GM21723 (cell line): ENCODE data around the gene ANKFY1.

Experiments
- ATAC-seq: cut with Tn5 transposase; IDR thresholded peaks from one replicate; pipeline ENCODE4 v1.9.1; 2021; ENCODE audit warnings: mild to moderate bottlenecking, moderate library complexity; ENCODE audit not compliant: unreplicated experiment

ANKFY1 gene

DNA sequence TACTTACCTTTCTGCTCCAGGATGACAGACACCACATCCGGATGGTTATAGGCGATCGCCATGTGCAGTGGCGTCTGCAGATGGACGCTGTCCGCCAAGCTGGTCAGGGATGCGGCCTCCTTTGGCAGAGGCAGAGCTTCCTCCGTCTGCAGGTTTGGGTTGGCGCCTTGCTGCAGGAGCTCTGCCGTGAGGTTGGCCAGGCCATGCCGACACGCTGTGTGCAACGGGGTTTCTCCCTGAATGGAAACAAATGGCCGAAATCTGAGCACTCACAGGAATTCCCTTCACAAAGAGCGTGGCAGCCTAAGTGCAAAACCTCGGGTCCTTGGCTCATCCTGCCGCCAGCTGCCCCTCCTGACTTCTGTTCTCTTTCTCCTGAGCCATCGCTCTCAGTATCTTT, 79.0 kb downstream of the ANKFY1 start:
- ATAC-seq: no peak

DNA sequence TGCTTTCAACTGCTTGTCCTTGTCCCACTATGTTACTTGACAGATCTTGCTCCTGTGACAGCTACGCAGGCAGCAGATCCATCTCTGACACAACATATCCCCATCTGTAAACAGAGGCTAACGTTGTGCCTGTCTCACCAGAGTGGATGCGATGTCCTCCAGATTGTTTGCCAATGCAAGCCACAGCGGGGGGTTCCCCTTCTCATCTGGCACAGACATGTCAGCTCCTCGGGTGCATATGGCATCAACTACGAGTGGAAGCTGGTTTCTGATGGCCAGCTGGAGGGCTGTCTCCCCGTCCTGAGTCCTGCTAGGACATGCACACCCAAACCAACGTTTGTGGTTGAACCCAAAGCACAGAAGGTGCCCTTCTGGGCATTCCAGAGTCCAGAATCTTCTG, 81.7 kb downstream of the ANKFY1 start:
- ATAC-seq: no peak

DNA sequence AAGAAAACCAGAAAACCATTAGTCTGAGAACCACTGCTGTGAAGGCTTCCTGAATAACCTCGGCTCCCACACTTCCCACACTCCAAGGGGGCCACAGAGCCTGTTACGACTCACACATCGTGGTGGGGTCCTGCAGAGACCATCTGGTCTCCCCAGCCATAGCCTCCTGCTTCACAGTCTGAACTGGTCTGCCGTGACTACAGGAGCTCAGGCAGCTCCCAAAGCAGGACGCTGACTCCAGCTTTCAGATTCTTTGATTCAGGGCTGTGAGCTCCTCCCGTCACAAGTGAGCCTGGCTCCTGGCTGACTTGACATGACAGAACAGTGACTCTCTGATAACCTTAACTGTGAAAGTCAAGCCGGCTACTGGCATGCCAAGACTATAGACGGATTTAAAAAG, 83.0 kb downstream of the ANKFY1 start:
- no peak for ATAC-seq

DNA sequence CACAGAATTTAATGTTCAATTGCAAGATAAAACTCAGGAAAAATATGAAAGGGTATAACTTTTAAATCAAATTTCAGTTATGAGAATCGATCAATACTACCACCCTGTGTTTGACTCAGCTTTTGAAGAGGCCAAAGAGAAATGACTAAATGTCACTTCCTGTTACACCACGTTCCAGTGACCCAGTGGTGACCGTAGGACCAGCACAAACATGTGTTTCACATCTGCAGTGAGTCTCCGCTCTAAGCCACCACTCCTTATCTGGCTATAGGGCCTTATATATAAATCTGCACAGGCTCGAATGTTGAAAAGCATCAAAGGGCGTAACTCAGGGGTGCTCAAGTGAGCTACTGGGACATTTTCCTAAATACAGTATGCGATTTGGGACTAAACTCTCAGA, 84.7 kb downstream of the ANKFY1 start:
- ATAC-seq: no peak

DNA sequence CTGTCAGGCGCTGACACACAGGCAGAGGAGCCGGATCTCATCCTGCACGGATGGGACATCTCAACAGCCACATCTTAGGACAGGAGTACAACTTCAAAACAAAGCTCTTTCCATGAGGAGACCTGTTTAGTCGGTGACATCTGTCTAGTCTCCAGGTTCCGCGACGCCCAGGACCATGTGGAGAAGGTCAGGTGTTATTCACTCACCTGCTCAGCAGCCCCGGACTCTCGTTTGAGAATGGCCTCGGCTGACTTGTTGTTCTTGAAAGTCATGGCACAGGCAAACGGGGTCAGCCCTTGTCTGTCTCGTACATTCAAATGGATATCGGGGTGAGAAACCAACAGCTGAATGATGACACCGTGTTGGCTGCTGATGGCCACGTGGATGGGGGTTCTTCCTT, 85.1 kb downstream of the ANKFY1 start:
- ATAC-seq: no peak

DNA sequence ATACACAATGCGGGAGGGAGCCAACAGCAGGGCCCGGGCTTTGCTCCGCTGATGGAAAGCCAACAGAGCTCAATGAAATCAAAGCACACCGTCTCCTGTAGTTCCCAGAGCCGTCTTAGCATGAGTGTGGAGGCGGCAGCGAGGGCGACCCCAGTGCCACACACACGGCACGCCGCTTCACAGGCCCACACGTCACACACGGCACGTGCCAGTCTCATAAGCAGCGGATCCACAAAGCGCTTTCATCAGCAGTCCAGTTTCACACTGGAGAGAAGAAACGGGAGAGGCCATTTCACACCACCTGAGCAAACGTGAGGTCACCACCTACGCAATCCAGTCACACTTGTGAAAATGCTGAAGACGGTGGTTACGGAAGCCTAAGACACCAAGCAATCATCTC, 86.0 kb downstream of the ANKFY1 start:
- ATAC-seq: no peak

DNA sequence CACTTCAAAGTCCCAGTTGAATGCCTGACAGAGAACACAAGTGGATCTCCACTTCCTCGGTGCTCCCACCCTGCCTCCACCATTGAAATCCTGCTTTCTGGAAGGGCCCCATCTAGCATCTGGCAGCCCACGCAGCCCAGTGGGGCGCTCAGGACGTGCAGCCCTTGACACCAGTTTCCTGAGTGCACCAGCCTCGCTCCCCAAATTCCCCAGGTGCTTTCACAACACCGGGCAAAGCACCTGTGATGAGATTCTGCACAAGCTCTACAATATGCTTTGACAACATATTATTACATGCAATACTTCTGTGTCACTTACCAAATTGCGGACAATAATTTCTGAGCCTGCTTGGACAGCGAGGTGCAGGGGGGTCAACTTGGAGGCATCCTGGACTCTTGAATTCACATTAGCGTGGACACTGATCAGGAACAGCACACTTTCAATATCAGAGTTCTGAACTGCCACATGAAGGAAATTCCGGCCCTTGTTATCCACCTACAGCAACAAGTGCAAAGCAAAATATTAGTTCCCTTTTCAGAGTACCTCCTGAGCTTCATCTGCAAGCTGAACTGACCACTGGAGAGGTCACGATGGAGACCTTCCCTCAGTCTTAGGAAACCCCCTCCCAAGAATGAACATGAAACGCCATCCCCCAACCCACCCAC, 86.8 kb downstream of the ANKFY1 start:
- no peak for ATAC-seq

DNA sequence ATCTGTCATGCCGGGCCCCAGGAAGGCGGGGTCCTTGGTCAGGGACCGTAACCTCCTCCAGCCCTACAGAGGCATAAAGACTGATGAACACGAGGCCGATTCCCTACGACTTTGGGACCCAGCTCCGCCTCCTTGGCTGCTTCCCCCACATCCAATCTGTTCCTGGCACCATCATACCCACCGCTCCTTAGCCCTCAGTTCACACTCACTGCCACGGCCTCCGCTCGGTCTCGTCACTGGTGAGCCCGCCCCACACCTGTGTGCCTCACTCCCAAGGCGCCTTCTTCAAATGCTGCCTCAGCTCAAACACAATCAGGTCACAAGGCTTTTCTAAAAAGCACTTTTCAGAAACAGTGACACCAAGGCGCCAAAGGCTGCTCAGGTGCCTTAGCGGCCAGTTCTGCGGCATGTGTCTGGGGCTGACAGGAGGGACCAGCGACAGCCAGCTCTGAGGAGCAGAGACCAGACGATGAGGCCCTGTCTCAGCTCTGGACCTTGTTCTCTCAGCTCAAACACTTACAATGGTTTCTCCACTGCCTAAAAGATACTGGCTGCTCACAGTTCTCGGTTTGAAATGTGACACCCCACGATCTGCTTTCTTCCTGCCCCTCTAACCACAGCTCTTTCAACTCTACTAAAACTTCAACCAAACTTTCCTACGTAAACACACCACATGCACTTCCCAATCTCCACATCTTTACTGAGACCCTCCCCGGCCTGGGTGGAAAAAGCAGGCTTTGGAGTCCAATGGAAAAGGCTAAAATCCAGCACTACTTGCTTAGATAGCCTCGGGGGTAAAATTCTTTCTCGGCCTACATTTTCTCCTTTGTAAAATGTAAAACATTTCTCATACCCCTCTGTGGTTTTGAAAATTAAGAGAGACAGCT, 87.6 kb downstream of the ANKFY1 start:
- ATAC-seq: no peak

DNA sequence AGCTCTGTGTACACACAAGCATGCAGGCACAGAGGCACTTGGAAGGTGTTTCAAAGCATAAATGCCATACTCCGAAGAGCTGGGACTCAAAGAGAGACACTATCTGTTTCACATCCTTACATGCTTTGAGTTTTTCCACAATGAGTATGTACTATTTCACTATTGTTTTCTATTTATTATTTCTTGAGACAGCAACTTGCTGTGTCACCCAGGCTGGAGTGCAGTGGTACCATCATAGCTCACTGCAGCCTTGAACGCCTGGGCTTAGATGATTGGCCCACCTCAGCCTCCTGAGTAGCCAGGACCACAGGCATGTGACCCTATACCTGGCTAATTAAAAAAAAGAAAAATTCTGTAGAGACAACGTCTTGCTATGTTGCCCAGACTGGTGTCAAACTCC, 89.2 kb downstream of the ANKFY1 start:
- no peak for ATAC-seq

DNA sequence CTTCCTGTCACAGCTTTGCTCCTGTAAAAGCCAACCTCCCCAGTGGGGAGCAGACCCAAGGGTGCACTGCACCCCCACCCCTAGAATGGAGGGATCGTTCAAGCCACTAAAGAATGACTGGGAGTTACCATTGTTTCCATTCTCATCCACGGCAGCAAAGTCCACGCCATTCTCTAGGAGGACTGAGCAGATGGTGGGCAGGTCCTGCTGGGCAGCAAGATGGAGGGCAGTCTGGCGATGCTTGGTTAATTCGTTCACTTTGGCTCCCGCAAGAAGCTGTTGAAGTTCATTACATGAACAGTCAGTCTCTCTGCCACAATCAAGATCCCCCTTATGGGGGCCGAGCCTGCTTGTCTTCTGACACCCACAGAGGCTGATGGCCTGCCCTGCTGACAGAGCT, 90.0 kb downstream of the ANKFY1 start:
- no peak for ATAC-seq

DNA sequence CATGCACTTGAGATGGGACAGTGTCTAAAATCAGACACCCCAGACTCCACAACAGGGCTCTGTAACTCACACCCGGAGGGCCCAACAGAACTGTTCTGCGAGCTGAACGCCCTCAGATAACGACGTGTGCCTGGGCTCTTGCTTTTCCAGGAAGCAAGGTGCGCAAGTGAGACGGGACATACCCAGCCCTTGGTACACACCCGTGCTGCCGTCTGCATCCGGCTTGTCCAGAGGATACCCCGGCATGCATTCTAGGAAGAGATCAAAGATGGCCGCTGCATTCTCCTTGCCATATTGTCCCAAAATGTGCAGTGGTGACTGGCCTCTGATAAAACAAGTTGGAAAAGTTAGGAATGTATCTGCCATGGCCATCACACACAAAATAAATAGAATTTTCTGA, 91.4 kb downstream of the ANKFY1 start:
- no peak for ATAC-seq

DNA sequence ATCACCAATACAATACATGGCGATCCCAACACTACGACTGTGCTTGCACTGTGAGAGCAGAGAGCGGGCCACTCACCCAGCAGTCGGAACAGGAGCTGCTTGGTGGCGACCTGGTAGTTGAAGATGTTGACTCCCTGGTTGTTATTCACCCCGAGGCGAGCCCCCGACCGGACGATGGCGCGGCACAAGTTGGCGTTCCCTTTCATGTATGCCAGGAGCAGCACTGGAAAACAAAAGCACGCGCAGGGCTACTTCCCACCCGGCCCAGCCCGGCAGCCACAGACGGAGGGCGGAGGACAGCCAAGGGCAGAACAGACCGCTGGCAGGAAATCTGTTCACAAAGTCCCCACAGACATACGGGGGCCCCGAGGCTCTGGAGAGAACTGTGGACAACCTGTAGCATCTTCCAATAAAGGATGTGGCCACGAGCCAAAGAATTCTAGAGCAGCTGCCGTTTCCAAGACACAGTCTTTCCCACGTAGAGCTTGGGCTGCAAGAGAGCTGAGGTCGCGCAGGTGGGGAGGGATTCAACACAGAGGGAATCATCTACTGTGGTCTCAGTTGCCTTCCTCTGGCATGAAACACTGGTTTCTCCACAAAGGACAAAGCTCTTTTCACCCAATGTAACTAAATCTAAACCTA, 93.0 kb downstream of the ANKFY1 start:
- ATAC-seq: no peak

DNA sequence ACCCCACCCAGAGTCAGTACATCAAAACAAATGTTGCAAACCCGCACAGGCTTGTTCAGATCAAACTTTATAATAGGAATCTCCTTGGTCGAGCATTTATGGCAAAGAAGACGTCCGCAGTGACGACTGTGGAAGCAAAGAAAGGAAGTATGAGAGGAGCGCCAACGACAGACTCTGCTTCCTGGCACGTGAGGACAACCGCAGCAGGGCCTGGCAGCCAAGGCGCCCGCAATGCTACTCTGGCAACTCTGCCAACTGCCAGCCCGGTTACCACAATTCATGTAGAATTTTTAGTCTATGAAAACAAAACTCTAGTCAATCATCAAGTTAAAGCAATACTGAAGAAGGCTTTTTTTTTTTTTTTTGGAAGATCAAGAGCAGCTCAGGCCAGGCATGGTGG, 96.0 kb downstream of the ANKFY1 start:
- ATAC-seq: no peak

DNA sequence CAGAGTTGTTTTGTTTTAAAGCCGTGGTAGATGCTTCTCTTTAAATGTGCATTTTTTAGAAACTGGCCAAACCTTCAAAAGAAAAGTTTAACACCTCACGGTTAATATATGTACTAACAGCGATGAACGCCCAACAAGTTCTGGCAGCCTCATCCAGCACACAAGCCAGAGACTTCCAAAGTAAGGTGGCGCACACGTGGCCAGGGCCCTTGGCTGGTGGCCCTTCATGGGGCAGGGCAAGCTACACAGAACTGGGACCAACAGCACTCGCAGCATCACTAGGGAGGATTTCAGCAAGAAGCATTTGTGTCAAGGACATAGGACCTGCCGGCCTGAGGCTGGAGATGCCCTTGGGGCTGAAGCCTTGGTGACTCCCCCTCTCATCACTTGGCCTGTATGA, 97.4 kb downstream of the ANKFY1 start:
- ATAC-seq: no peak

DNA sequence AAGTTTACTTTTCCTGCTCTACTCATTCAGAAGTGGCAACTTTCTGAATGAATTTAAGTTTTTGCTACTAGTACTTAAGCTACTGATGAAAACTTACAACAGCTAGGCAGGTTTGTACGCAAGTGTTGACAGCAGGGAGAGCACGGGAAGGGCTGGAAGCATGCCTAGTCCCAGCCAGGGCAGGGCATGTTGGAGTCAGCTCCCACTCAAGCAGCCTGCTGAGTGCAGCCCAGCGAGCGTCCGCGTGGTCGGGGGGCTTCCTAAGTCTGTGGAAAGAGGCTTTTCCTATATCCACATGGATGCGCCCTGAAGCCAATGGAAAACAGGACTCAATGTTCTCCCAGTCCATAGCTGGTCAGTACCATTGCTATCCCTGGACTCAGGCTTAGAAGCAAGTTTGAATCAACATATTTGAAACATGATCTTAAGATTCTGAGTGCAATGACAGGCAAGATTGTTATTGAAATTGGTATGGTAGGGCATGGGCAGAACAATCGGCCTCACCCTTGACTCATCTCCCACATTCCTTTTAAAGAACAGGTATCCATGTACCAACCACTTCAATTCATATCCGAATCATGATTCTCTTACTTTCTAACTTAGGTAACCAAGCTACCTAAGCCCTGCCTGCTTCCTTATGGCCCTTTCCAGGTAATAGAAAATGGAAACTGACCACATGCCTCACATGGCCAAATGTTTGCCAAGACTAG, 98.3 kb downstream of the ANKFY1 start:
- no peak for ATAC-seq

DNA sequence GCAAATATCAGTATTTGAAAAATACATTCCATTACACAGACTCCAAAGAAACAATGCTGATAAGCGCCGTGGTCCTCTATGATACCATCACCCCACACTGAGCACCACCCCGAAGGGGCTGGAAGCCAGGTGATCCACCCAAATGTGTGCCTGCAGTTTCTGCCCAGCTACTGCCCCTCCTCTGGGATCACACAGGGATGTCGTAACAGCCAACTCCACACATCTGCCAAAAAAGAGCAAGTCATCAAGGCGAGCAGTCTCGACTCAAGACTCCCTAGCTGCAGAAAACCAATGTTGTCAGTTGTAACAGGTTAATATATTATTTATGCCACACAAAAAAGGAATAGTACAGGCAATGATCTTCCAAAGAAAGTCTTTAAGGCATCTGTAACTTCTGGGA, 99.8 kb downstream of the ANKFY1 start:
- ATAC-seq: no peak

DNA sequence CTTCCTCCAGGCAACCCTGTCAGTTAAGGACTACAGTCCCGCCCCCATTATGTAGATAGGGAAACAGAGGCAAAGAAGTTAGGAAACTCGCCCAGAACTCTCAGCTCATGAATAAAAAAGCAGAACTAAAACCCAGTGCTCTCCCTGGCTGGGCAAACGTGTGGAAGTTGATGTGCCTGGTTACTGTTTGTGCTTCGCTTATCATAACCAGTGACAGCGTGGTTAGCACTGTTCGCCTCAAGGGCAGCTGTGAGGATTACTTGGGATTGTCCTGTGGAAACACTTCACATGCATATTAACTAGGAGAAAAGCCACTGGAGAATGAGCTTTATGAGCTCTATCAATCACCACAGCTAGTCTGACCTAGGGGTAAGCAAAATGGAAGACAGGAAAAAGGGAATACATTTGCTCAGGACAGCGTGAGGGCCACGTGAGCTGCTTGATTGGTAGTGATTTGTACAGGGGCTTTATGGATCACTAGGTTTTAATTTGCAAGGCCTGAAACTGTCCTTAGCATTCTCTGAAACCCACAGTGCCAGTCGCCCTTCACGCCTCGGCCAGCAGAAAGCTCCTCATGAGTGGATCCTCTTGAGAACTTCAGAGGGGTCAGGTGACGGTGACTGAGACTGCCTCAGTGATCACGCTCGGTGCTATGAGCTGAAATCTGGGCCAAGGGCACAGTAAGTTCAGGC, 100.9 kb downstream of the ANKFY1 start:
- no peak for ATAC-seq

DNA sequence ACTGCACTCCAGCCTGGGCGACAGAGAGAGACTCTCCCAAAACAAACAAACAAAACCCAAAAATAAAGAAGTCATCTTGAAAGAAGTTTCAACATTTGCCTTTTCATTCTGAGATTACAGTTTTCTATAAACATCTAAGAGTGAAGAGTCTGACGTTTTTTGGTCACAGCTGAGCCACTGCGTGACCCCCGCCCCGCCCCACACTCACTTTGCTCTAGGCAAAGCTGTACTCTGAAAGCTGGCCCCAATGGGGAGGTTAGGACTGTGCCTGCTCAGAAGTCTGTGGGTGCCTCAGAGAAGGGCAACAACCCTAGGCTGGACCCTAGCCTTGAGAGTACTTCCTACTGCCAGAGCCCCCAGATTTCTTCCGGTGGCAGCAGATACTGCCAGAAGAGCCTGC, 101.5 kb downstream of the ANKFY1 start:
- ATAC-seq: no peak

DNA sequence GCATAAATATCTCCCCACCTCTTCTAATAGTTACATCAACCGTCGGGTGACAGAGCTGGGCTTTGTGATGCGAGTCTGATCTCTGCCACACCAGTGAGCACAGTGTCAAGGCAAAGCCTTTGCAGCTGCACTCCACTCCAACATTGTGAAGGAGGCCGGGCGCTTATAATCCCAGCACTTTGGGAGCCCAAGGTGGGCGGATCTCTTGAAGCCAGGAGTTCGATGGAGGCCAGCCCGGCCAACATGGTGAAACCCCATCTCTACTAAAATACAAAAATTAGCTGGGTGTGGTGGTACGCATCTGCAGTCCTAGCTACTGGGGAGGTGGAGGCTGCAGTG, 101.8 kb downstream of the ANKFY1 start:
- no peak for ATAC-seq

DNA sequence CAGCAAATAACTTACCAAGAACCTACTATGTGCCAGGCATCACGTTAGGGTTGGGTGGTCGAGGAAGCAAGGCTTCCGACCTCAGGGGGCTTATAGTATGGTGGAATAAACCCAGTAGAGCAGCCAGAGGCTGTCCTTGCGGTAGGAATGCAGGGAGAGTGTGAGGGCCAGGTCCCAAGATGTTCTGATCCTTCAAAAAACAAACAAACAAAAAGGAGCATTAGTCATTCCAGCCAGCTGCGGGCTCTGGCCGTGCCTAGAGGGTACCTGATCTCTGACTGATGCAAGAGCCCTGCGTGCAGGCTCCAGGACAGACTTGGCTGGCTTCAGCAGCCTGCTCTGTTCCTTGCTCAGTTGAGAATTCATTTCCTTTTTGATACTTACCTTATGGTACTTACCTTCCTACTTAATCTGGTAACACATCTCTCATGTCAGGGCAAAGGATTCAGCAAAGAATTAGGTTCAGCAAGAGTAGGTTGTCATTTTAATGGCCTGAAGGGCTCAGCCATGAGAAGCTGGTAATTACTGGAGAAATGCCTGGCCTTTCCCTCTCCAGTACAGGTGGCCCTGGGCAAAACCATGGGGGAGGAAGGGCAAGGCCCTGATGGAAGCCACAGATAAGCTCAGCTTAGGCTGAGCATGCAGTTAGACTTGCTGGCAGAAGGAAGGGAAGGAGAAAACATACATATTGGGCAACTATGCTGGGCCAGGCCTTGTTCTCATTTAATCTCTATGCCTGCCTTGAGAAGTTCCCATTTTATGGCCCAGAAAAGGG, 102.4 kb downstream of the ANKFY1 start:
- no peak for ATAC-seq
